ENCODE data around the gene ADAMTS17.

DNA sequence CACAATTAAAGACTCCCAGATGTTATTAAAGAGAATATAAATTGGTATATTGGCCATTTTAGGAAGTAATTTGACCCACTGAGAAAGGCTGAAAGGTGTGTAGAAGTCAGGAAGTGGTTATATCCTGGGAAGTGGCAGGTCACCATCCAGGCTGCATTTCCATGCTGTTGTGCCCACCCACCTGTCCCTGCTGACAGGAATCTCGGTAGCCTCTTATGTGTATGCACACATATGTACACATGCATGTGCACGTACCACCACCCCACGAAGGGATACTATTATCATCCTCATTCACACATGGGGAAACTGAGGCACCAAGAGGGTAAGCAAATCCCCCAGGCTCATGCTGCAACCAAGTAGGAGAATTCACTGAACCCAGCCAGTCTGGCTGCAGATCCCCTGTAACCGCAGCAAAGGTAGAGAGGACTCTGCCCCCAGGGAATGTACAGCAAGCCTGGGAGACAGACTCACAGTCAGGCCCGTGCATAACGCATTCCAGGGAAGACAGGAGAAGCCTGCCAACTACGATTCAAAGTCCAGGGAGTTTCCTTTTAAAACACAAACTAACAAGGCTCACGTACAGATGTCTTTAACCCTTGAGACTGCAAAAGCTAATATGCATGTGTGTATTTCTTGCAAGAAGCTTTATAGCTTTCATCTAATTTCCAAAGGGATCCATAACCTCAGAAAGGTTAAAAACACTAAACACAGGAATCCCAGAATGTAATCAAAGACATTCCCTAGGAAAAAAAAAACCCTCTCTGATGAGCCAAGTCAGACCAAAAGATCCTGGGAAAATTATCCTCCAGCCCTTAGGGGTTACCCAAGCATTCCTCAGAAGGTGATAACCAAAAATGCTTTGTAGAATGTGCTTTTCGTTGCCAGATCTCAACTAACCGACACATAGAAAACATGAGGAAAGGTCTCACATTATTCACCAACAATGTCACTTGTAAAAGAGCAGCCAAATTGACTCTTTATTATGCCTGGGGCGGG, 129.6 kb downstream of the ADAMTS17 start:
- TF ChIP-seq EZH2 (IDR thresholded peaks at IDR 0.05; ENCODE audit: borderline replicate concordance, low read depth, low read length) (no peak), POLR2A (conservative IDR thresholded peaks at IDR 0.05) (no peak), MYNN (IDR thresholded peaks at IDR 0.05) (no peak), MYNN (CRISPR knock-in tag; IDR thresholded peaks at IDR 0.05) (no peak), EGR1 (conservative IDR thresholded peaks at IDR 0.05) (no peak), ZNF431 (CRISPR knock-in tag; IDR thresholded peaks at IDR 0.05) (no peak), ZNF830 (CRISPR knock-in tag; IDR thresholded peaks at IDR 0.05) (no peak), ATF1 (CRISPR knock-in tag; IDR thresholded peaks at IDR 0.05) (no peak), ATF1 (tag; IDR thresholded peaks at IDR 0.05) (no peak)
- TF ChIP-seq, protein P1, sequence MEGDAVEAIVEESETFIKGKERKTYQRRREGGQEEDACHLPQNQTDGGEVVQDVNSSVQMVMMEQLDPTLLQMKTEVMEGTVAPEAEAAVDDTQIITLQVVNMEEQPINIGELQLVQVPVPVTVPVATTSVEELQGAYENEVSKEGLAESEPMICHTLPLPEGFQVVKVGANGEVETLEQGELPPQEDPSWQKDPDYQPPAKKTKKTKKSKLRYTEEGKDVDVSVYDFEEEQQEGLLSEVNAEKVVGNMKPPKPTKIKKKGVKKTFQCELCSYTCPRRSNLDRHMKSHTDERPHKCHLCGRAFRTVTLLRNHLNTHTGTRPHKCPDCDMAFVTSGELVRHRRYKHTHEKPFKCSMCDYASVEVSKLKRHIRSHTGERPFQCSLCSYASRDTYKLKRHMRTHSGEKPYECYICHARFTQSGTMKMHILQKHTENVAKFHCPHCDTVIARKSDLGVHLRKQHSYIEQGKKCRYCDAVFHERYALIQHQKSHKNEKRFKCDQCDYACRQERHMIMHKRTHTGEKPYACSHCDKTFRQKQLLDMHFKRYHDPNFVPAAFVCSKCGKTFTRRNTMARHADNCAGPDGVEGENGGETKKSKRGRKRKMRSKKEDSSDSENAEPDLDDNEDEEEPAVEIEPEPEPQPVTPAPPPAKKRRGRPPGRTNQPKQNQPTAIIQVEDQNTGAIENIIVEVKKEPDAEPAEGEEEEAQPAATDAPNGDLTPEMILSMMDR (IDR thresholded peaks at IDR 0.05 in 2 of 3, conservative IDR thresholded peaks at IDR 0.05 in 1 of 3; ENCODE audit: insufficient read depth in 2 of 3, low read depth in 1 of 3, low read length in 3 of 3) = no peak
- TF ChIP-seq, protein P2, sequence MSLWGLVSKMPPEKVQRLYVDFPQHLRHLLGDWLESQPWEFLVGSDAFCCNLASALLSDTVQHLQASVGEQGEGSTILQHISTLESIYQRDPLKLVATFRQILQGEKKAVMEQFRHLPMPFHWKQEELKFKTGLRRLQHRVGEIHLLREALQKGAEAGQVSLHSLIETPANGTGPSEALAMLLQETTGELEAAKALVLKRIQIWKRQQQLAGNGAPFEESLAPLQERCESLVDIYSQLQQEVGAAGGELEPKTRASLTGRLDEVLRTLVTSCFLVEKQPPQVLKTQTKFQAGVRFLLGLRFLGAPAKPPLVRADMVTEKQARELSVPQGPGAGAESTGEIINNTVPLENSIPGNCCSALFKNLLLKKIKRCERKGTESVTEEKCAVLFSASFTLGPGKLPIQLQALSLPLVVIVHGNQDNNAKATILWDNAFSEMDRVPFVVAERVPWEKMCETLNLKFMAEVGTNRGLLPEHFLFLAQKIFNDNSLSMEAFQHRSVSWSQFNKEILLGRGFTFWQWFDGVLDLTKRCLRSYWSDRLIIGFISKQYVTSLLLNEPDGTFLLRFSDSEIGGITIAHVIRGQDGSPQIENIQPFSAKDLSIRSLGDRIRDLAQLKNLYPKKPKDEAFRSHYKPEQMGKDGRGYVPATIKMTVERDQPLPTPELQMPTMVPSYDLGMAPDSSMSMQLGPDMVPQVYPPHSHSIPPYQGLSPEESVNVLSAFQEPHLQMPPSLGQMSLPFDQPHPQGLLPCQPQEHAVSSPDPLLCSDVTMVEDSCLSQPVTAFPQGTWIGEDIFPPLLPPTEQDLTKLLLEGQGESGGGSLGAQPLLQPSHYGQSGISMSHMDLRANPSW (CRISPR knock-in tag; IDR thresholded peaks at IDR 0.05) = no peak
- TF ChIP-seq, protein P3, sequence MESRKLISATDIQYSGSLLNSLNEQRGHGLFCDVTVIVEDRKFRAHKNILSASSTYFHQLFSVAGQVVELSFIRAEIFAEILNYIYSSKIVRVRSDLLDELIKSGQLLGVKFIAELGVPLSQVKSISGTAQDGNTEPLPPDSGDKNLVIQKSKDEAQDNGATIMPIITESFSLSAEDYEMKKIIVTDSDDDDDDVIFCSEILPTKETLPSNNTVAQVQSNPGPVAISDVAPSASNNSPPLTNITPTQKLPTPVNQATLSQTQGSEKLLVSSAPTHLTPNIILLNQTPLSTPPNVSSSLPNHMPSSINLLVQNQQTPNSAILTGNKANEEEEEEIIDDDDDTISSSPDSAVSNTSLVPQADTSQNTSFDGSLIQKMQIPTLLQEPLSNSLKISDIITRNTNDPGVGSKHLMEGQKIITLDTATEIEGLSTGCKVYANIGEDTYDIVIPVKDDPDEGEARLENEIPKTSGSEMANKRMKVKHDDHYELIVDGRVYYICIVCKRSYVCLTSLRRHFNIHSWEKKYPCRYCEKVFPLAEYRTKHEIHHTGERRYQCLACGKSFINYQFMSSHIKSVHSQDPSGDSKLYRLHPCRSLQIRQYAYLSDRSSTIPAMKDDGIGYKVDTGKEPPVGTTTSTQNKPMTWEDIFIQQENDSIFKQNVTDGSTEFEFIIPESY (CRISPR knock-in tag; IDR thresholded peaks at IDR 0.05) = no peak
